22Rv1 (cell line): ENCODE measurements around the gene C14orf180.

ENCODE experiments used
- ZFX ChIP-seq: fragments of 450-650 bp; IDR thresholded peaks from 2 replicates; pipeline ENCODE4 v1.6.1; 2017; ENCODE audit warnings: antibody characterized with exemption, borderline replicate concordance
- TF ChIP-seq, protein P1 (sequence below): fragments of 450-650 bp; IDR thresholded peaks from 2 replicates; pipeline ENCODE4 v1.5.1; 2017; ENCODE audit warnings: mild to moderate bottlenecking

DNA sequence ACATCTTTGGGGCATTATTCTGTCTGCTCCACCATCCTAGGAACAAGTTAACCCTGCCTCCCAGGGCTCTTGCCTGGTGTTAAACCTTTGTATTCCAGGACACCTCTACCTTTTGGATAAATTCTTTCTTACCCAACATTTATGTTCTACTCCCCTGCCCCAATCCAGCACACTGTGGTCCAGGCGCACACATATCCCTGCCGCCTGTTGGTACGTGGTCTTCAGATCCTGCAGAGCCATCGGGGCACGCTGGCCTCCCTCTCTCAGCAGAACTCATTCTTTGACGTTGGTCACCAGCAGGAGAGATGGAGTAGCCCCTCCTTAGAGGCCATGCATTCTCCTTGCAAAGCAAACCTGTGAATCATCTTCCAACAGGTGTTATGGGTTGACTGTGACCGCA lies 30.1 kb downstream of the C14orf180 start:
- TF ChIP-seq, protein P1, sequence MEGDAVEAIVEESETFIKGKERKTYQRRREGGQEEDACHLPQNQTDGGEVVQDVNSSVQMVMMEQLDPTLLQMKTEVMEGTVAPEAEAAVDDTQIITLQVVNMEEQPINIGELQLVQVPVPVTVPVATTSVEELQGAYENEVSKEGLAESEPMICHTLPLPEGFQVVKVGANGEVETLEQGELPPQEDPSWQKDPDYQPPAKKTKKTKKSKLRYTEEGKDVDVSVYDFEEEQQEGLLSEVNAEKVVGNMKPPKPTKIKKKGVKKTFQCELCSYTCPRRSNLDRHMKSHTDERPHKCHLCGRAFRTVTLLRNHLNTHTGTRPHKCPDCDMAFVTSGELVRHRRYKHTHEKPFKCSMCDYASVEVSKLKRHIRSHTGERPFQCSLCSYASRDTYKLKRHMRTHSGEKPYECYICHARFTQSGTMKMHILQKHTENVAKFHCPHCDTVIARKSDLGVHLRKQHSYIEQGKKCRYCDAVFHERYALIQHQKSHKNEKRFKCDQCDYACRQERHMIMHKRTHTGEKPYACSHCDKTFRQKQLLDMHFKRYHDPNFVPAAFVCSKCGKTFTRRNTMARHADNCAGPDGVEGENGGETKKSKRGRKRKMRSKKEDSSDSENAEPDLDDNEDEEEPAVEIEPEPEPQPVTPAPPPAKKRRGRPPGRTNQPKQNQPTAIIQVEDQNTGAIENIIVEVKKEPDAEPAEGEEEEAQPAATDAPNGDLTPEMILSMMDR = no peak
- no peak for TF ChIP-seq ZFX
